ACC112 (cell line): Measurements from ENCODE around the gene PRDM16.

ENCODE experiments used
- H2AFZ ChIP-seq: fragments of 200-600 bp; sonication (generic); one replicate; pipeline ENCODE4 v1.6.0; 2017; ENCODE audit warnings: antibody characterized with exemption, low read length; ENCODE audit not compliant: unreplicated experiment
- H3K27ac ChIP-seq: fragments of 200-600 bp; sonication (generic); 2 replicates; pipeline ENCODE4 v1.5.1; 2014; ENCODE audit warnings: low read depth, mild to moderate bottlenecking, antibody characterized with exemption, low read length, moderate library complexity
- H3K27me3 ChIP-seq: fragments of 200-600 bp; sonication (generic); 2 replicates; pipeline ENCODE4 v1.6.1; 2014; ENCODE audit warnings: mild to moderate bottlenecking, antibody characterized with exemption, low read length, moderate library complexity, mixed read lengths; ENCODE audit not compliant: insufficient read depth
- H3K36me3 ChIP-seq: fragments of 200-600 bp; sonication (generic); 2 replicates; pipeline ENCODE4 v1.6.1; 2016; ENCODE audit warnings: mild to moderate bottlenecking, antibody characterized with exemption, low read length, moderate library complexity, mixed read lengths; ENCODE audit not compliant: insufficient read depth
- H3K4me1 ChIP-seq: fragments of 200-600 bp; sonication (generic); one replicate; pipeline ENCODE4 v1.6.1; 2016; ENCODE audit warnings: low read length, mixed read lengths; ENCODE audit not compliant: insufficient read depth, unreplicated experiment, control insufficient read depth
- H3K4me3 ChIP-seq: fragments of 200-600 bp; sonication (generic); 2 replicates; pipeline ENCODE4 v1.5.1; 2014; ENCODE audit warnings: mild to moderate bottlenecking, low read depth, low read length
- H3K79me2 ChIP-seq: fragments of 200-600 bp; sonication (generic); one replicate; pipeline ENCODE4 v1.6.0; 2016; ENCODE audit warnings: low read length; ENCODE audit not compliant: control insufficient read depth, unreplicated experiment, insufficient read depth

PRDM16 gene

GRCh38 chr1:3247521-3248121 is 178.6 kb downstream of the PRDM16 start:
- Histone ChIP-seq H3K27ac (no peak overlapping the region), H2AFZ (no peak overlapping the region), H3K79me2 (no peaks in the 10 kb centered on the region), H3K36me3 (no peaks in the 10 kb centered on the region), H3K27me3 (peaks cover 18% of the 10 kb centered on the region), H3K4me3 (no peak overlapping the region), H3K4me1 (no peaks in the 10 kb centered on the region)

GRCh38 chr1:3248155-3249141 is 179.4 kb downstream of the PRDM16 start:
- Histone ChIP-seq H3K27ac (no peak overlapping the region), H2AFZ (no peak overlapping the region), H3K4me3 (no peak overlapping the region), H3K27me3 (peaks cover 18% of the 10 kb centered on the region), H3K4me1 (no peaks in the 10 kb centered on the region), H3K79me2 (no peaks in the 10 kb centered on the region), H3K36me3 (no peaks in the 10 kb centered on the region)

DNA sequence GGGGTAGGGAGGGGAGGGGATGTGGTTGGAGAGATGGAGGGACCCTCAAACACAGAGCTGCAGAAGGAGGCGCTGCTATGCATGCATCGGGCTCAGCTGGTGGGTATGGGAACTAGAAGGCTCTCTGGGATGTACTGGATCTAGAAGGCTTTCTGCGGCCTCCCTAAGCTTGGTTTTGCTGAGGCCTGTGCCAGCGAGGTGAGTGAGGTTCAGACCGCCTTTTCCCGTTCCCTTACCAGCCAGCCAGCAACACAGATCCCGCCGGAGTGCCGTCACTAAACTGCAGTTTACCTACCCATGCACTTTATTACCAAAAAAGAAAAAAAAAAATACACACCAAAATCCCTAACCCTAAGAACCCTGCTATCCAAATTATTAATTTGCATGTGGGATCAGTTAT is 180.2 kb downstream of the PRDM16 start:
- Histone ChIP-seq H3K36me3 (no peaks in the 10 kb centered on the region), H3K27ac (no peak overlapping the region), H3K4me3 (no peak overlapping the region), H2AFZ (no peak overlapping the region), H3K27me3 (peaks cover 18% of the 10 kb centered on the region), H3K4me1 (no peaks in the 10 kb centered on the region), H3K79me2 (no peaks in the 10 kb centered on the region)

DNA sequence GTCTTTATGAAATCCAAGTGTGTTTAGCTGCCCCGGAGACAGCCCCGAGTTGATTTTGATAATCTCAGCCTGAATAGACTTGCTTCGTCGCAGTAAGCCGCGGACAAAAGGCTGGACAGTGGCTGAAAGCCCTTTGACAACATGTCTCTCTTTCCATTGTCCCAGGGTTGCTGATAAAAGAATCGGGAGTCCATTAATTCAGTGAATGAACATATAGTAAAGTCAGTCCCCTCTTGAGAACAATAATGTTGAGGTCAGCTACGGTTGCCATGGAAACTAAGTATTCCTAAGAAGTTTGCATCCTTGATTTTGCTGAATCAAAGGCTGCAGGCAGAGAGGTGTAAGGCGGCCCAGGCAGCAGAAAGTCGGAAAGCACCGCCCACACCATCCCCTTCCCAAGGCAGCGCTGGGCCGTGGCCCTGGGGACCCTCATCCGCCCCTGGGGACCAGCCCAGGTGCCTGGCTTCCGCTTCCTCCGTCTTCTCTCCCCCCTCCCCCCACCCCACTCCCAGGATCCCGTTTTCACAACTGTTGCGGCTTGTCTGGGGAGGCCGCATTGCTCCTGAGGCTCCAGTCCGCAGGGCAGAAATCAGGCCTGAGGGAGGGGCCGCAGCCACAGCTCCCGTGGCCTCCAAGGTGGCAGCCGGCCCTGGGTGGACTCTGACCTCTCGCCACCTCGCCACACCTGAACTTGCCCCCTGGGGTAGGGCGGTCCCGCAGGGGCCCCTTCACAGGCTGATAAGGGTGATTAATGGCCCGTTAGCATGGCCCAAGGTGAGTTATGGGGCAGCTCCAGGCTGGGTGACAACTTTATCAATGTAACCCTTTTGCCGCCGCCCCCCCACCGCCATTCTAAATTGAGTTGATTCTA is 180.9 kb downstream of the PRDM16 start:
- Histone ChIP-seq H3K4me3 (no peak overlapping the region), H3K4me1 (no peaks in the 10 kb centered on the region), H3K79me2 (no peaks in the 10 kb centered on the region), H2AFZ (no peak overlapping the region), H3K27me3 (peaks cover 18% of the 10 kb centered on the region), H3K36me3 (no peaks in the 10 kb centered on the region), H3K27ac (no peak overlapping the region)

GRCh38 chr1:3250624-3251023 is 181.6 kb downstream of the PRDM16 start:
- Histone ChIP-seq H3K4me1 (no peaks in the 10 kb centered on the region), H3K4me3 (no peak overlapping the region), H3K36me3 (no peaks in the 10 kb centered on the region), H3K27me3 (peaks cover 18% of the 10 kb centered on the region), H2AFZ (no peak overlapping the region), H3K27ac (no peak overlapping the region), H3K79me2 (no peaks in the 10 kb centered on the region)

DNA sequence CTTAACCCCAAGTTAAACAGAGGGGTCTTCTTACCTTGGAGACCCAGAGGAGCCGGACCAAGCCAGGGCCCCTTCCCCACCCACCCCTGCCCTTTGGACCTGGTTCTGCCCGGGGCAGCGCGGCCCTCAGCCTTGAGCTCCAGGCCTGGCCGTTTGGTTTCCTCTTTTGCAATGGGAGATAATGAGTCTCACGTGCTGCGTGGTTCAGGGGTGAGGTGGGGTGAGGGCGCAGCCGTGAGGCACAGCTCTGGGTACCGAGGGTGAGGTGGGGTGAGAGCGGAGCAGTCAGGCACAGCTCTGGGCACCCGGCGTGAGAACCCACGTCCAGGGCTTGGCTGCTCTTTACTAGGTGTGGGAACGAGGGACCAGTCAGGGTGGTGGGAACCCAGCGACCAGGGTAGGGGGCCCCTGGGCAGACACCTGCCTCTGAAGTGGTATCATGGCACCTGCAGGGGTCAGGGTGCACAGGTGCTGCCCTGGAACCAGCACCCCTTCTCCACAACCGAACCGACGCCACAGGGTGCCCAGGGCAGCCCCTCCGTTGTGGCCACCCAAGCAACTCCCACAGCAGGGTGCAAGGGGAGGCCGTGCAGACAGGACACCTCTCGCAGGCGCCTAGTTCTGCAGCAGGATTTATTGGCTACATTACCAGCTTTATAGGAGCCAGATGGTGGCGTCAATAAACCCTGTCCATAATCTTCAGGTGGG is 182.2 kb downstream of the PRDM16 start:
- Histone ChIP-seq H3K27me3 (peaks cover 18% of the 10 kb centered on the region), H3K79me2 (no peaks in the 10 kb centered on the region), H3K27ac (no peak overlapping the region), H2AFZ (no peak overlapping the region), H3K4me1 (no peaks in the 10 kb centered on the region), H3K4me3 (no peak overlapping the region), H3K36me3 (no peaks in the 10 kb centered on the region)

DNA sequence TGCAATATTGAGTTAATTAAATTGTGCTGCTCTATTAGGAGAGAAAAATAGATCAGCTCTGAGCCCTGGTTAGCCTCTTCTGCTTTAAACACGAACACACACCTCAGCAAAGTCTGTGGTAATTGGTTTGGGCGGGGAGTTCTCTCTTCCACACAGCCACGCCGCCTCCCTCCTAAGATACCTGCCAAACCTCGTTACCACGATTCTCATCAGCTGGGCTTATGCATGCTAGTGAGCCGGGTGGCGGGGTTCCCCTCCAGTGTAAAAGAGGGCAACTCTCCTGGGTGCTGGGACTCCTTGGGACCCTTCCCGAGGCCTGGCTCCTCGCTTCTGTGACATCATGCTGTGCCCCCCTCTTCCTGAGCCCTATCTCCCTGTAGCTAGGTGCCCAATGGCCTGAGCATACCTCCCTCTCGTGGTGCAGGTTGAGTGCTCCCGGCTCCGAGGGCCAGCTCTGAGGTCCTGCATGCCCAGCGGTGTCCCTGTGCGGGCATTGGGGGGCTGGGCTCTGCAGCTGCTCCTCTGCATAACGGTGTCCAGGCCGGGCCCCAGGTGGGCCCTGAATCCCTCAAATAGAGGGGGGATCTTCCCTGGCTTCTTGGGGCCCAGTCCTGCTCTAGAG is 182.9 kb downstream of the PRDM16 start:
- Histone ChIP-seq H3K79me2 (no peaks in the 10 kb centered on the region), H3K36me3 (no peaks in the 10 kb centered on the region), H3K27me3 (peaks cover 16% of the 10 kb centered on the region), H3K4me3 (no peak overlapping the region), H3K4me1 (no peaks in the 10 kb centered on the region), H2AFZ (no peak overlapping the region), H3K27ac (no peak overlapping the region)

GRCh38 chr1:3255680-3256079 is 186.7 kb downstream of the PRDM16 start:
- H3K36me3 ChIP-seq, result no peaks in the 10 kb centered on the region
- no peak overlapping the region for H3K27ac ChIP-seq
- H3K27me3 ChIP-seq, result no peaks in the 10 kb centered on the region
- no peaks in the 10 kb centered on the region for H3K4me1 ChIP-seq
- no peaks in the 10 kb centered on the region for H3K79me2 ChIP-seq
- H2AFZ ChIP-seq, result no peak overlapping the region
- H3K4me3 ChIP-seq, result no peak overlapping the region

GRCh38 chr1:3257788-3258187 is 188.8 kb downstream of the PRDM16 start:
- Histone ChIP-seq H3K27ac (no peak overlapping the region), H2AFZ (no peak overlapping the region), H3K4me1 (no peaks in the 10 kb centered on the region), H3K27me3 (no peaks in the 10 kb centered on the region), H3K79me2 (no peaks in the 10 kb centered on the region), H3K36me3 (no peaks in the 10 kb centered on the region), H3K4me3 (no peak overlapping the region)
